Lower lobe of right lung (tissue), 2 donors: ENCODE data around the gene UGT1A5. TPM values are rescaled to one million over a fixed set of nuclear protein-coding genes. Genes with fewer than 3 reads are reported as not detected.

Experiments
- ATAC-seq, 2 donors: fragments of 200-7000 bp; cut with Tn5 transposase; one replicate each; pipeline ENCODE4 v1.9.1; 2020 to 2022; ENCODE audit warnings: mild to moderate bottlenecking in 2 of 2, moderate library complexity in 2 of 2
- DNase-seq: peaks from one replicate; pipeline ENCODE4 v3.0.0-alpha.2; 2020
- H3K27ac ChIP-seq: fragments of 200-600 bp; one replicate; pipeline ENCODE4 v1.8.0; 2022
- H3K27me3 ChIP-seq: fragments of 200-600 bp; one replicate; pipeline ENCODE4 v1.8.0; 2022; ENCODE audit warnings: low read depth
- H3K36me3 ChIP-seq: fragments of 200-600 bp; one replicate; pipeline ENCODE4 v1.8.0; 2022; ENCODE audit warnings: mild to moderate bottlenecking
- H3K4me1 ChIP-seq: fragments of 200-600 bp; one replicate; pipeline ENCODE4 v1.8.0; 2022
- H3K4me3 ChIP-seq: fragments of 200-600 bp; one replicate; pipeline ENCODE4 v1.8.0; 2022; ENCODE audit warnings: mild to moderate bottlenecking
- H3K9me3 ChIP-seq: fragments of 200-600 bp; one replicate; pipeline ENCODE4 v1.8.0; 2022
- intact Hi-C: fragments of 100-400 bp; cut with DNase I; formaldehyde crosslinking; loops from one replicate; pipeline ENCODE4 v1.11.0; 2022
- total RNA-seq: library from RNA; stranded (reverse); fragmentation: NEBNext Ultra II Directional; extraction: Animal tissue kit (Norgen Biotek cat#: 25700); gene quantifications from one replicate; pipeline ENCODE4 v1.2.1, GENCODE V29; 2021
- TF ChIP-seq, protein P1 (sequence below): fragments of 200-600 bp; IDR thresholded peaks from one replicate; pipeline ENCODE4 v1.8.0; 2022; ENCODE audit warnings: antibody characterized with exemption, mild to moderate bottlenecking
- donor health status: DM: no; HTN: yes; CAD: no; lungs with severe emphysema.

UGT1A5 gene
- total RNA-seq, 1 donor from 2014 or later, result 0.27 TPM

DNA sequence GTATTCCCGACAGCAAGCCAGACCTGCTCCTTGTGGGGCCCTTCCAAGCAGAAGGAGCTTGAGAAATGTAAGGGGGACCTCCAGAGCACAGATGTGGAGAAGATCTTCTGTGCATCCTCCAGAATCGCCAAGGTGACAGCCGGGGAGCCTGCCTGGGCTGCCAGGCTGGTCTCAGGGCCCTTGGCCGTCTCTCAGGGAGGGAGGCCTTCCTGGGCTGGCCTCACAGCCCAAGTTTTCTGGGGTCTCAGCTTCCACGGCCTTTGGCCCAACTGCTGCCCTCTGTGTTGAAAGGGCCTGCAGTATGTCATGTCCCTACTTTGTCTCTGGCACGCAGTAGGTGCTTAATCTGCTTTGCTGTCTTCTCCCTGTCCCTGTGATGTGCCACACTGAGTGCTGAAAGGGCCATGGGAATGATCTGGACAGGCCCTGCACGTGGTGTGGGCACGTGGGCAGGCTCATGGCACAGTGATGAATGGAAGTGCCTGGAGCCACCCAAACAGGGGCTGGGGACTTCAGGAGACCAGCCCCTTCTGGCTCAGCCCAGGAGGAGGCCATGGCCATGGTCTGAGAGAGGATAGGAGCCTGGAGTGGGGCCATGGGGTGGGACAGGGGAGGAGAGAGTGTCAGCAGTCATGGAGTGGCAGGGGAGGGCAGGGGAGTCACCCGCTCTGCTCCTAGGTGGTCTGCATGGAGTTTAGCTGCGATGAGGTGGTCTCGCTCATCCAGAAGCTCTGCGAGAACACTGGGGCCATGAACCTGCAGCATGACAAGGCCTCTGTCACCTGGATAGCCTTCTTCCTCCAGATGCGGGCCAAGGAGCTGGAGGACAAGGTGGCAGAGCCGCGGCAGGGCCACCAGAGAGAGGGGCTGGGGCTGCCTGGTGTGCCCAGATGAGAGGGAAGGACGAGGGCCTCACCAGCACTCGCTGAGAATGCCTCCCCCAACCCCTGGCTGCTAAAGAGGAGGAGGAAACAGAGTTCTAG lies 106.2 kb downstream of the UGT1A5 start:
- TF ChIP-seq, protein P1, sequence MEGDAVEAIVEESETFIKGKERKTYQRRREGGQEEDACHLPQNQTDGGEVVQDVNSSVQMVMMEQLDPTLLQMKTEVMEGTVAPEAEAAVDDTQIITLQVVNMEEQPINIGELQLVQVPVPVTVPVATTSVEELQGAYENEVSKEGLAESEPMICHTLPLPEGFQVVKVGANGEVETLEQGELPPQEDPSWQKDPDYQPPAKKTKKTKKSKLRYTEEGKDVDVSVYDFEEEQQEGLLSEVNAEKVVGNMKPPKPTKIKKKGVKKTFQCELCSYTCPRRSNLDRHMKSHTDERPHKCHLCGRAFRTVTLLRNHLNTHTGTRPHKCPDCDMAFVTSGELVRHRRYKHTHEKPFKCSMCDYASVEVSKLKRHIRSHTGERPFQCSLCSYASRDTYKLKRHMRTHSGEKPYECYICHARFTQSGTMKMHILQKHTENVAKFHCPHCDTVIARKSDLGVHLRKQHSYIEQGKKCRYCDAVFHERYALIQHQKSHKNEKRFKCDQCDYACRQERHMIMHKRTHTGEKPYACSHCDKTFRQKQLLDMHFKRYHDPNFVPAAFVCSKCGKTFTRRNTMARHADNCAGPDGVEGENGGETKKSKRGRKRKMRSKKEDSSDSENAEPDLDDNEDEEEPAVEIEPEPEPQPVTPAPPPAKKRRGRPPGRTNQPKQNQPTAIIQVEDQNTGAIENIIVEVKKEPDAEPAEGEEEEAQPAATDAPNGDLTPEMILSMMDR, result no peak
- no peak for ATAC-seq
- Histone ChIP-seq H3K27me3 (peaks cover 4% of the 10 kb centered on the region), H3K36me3 (no peaks in the 10 kb centered on the region), H3K4me3 (no peak overlapping the region), H3K4me1 (no peaks in the 10 kb centered on the region), H3K9me3 (no peaks in the 10 kb centered on the region), H3K27ac (no peak overlapping the region)
- peak; percentile 22 for DNase-seq
- intact Hi-C loops, result no loop called here

DNA sequence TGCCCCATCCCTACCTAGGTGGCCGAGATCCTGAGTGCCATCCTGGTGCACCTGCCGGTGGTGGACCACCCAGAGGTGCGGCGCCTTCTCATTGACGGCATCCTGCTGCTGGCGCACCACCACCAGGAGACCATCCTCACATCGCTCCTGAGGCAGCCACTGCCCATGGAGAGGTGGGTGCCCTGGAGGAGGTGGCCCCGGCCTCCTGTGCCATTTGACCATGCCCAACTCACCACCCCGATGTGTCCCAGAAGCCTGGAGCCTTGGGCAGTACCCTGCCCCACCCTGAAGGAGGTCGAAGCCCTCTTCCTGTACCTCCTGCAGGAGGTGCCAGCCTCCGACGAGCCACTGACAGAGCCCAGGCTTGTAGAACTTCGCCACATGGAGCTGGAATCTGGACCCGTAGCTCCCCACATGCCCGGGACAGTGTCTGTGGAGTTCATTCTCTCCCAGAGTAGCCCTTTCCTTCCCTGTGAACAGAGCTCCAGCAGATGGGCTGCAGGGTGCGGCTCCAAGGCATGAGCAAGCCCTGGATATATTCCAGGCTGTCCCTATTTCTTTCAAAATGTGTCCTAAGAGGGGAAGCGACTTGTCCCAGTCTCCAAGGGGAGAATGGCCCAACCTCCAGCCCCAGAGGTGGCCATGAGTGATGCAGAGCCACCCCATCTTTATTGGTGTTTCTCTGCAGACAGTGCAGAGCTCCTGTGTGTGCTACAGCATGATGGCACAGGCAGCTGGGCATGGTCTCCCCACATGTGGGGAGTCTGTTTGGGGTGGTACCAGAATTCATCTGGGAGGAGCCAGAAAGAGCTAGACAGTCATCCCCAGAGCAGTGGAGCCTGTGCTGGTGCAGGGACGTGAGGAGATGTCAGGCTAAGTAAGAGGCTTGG lies 107.4 kb downstream of the UGT1A5 start:
- ATAC-seq, result peak in 1 of 2 donors; percentile 6
- TF ChIP-seq, protein P1, result no peak
- intact Hi-C loops, result no loop called here

DNA sequence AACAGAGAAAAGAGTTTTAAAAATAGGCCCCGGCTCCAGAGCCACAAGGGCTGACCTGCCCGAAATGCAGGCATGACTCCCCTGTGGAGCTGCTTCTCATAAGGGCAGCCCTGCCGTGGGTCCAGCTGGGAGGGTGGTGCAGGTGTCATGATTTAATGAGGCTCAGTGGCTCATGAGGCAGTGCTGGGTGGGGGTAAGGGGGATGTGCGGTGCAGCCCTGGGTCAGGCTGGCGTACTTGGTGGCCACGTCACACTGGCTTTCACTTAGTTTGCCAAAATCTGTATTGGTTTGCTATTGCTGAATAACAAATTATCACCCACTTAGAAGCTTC lies 108.0 kb downstream of the UGT1A5 start:
- peaks cover 4% of the 10 kb centered on the region for H3K27me3 ChIP-seq
- DNase-seq, result no peak
- no peaks in the 10 kb centered on the region for H3K4me1 ChIP-seq
- no peak overlapping the region for H3K4me3 ChIP-seq
- H3K9me3 ChIP-seq, result no peaks in the 10 kb centered on the region
- TF ChIP-seq, protein P1, result no peak
- H3K36me3 ChIP-seq, result no peaks in the 10 kb centered on the region
- no peak for ATAC-seq
- intact Hi-C loops, result no loop called here
- H3K27ac ChIP-seq, result no peak overlapping the region

More for the DNA sequence above, 107.4 kb downstream of the UGT1A5 start:
- Histone ChIP-seq H3K27ac (no peak overlapping the region), H3K4me1 (no peaks in the 10 kb centered on the region), H3K9me3 (no peaks in the 10 kb centered on the region), H3K4me3 (no peak overlapping the region), H3K27me3 (peaks cover 4% of the 10 kb centered on the region), H3K36me3 (no peaks in the 10 kb centered on the region)
- DNase-seq, result no peak

DNA sequence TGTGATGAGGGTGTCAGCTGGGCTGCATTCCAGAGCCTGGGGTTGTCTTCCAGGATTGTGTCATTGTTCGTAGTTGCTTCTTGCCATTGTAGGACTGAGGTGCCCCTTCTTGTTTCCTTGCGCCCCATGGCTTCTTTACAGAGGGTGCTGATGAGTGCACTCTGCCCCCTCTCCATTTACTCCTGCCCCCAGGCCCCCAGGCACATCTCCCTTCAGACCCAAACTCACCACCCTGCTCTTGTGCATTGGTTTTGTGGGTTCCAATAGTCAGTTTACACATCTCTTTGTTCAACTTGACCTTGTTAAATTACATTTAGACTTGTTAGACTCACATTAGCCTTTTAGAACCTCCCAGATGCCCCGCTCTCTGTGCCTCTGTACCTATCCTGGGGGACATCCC lies 108.5 kb downstream of the UGT1A5 start:
- intact Hi-C loops, result no loop called here
- TF ChIP-seq, protein P1, result no peak
- no peaks in the 10 kb centered on the region for H3K4me1 ChIP-seq
- DNase-seq (no peak), ATAC-seq (no peak)
- H3K27ac ChIP-seq, result no peak overlapping the region
- no peak overlapping the region for H3K4me3 ChIP-seq
- peaks cover 4% of the 10 kb centered on the region for H3K27me3 ChIP-seq
- H3K36me3 ChIP-seq, result no peaks in the 10 kb centered on the region
- H3K9me3 ChIP-seq, result no peaks in the 10 kb centered on the region

DNA sequence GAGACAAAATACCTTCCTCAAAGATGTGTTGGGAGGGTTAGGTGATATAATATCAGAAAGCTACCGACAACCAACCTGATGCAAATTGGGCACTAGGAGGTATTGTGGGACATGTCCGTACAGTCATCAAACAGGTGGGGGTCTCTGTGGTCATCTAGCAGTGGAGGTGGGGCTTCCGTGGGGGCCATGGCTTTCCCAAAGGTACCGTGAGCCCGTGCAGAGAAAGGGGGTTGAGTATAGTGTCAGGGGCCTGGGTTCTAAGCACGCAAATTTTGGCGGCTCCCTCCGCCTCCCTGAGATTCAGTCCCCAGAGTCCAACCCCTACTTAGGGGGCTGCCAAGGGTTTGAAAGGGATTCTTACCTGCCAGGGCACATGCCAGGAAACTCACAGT lies 109.0 kb downstream of the UGT1A5 start:
- no peaks in the 10 kb centered on the region for H3K4me1 ChIP-seq
- H3K36me3 ChIP-seq, result no peaks in the 10 kb centered on the region
- no peak for DNase-seq
- intact Hi-C loops, result no loop called here
- H3K4me3 ChIP-seq, result no peak overlapping the region
- H3K27me3 ChIP-seq, result peaks cover 4% of the 10 kb centered on the region
- TF ChIP-seq, protein P1, result no peak
- no peak overlapping the region for H3K27ac ChIP-seq
- no peaks in the 10 kb centered on the region for H3K9me3 ChIP-seq
- no peak for ATAC-seq
